NCI-H82 treated with DMSO at 0.1 percent for 48 hours (cell line): ENCODE data around the gene FBL.

Experiments used
- DNase-seq: peaks from one replicate; lab custom pipeline; 2025; ENCODE audit not compliant: unreplicated experiment; lab: John Stamatoyannopoulos, UW

FBL gene

DNA sequence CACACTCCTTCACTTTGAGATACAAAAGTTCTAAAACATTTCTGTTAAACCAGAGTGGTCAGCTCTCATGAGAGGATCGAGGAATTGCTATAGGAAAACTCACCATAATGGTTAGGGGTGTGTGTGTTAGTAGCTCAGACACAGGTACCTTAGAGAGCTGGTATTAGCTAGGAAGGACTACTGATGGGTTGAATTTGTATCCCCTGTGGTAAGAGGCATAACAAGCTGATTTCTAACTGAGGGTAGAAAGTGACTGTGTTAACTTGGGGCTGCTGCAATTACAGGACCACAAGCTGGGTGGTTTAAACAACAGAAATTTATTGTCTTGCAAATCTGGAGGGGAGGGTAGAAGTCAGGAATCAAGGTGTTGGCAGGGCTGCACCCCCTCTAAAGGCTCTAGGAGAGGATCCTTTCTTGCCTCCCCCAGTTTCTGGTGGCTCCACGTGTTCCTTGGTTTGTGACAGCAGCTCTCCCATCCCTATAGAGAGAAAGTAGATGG lies 50.1 kb downstream of the FBL start:
- DNase-seq = no peak

DNA sequence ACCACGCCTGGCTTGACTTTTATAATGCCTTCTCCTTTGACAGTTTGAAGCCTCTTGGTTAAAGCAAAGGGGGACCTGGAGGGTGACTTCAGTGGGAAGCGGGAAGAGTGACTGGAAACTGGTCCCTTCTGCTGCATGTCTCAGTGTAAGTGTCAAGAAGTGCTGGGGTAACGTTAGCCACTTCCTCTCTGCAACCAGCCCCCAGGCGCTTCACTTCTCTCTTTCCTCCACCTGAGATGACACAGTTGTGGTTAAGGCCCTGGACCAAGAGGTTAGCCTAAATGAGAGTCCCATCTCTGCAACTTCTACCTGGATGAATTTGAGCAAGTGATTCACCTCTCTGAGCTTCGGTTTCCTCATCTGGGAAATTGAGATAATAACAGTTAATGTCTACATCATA lies 51.2 kb downstream of the FBL start:
- DNase-seq = no peak

DNA sequence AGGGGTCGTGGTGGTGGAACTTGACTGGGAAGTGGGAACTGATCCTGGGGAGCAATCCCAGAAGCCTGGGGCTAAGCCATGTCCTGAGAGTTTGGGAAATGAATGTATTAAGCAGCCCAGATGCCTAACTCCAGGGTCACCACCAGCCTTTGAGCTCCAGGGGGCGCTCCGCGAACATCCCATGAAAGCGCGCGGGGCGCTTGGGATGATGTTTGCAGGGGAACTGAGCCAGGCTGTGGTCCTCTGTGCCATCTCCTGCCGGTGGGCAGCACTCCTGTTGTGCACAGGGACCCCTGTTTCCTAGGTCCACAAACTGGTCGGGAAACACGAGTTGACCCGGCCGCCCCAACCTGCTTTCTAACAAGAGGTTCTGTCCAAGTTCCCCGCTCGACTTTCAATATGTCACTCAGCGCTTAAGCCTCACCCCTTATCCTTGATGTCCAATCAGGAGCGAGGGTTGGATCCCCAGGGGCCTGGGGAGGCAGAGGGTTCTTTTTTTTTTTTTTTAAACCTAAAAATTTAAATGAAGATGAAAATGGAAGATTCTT lies 53.1 kb downstream of the FBL start:
- peak; percentile 55 for DNase-seq

DNA sequence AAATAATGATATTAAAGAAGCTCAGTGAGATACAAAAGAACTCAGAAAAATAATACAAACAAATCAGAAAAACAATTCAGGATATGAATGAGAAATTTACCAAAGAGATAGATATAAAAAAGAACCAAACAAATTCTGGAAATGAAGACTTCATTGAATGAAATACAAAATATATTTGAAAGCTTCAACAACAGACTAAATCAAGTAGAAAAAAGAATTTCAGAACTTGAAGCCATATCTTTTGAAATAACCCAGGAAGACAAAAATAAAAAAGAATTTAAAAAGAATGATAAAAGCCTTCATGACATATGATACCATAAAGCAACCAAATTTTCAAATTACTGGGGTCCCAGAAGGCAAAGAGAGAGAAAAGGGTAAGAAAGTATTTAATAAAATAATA lies 57.9 kb downstream of the FBL start:
- no peak for DNase-seq
